Endothelial cell of umbilical vein (primary cell): ENCODE results near the gene CLDN16. TPM values are rescaled to one million over a fixed set of nuclear protein-coding genes. Genes with fewer than 3 reads are reported as not detected.

Experiments used
- BruUV-seq: library from RNA; stranded (reverse); fragments of 400-500 nt; replicated peaks from 2 replicates; lab custom pipeline; 2021; lab: Mats Ljungman, UMichigan
- CTCF ChIA-PET: fragments of 300-600, 350-600 bp; sonication (Branson Sonifier 250); formaldehyde crosslinking; loops from one replicate; lab custom pipeline; 2021; ENCODE audit warnings: antibody characterized with exemption, inconsistent platforms; lab: Charles Lee
- POLR2A ChIA-PET: fragments of 300-600, 350-600 bp; sonication (Branson Sonifier 250); formaldehyde crosslinking; loops from one replicate; lab custom pipeline; 2021; ENCODE audit warnings: antibody characterized with exemption, inconsistent platforms; lab: Charles Lee
- DNase-seq: peaks from one replicate; pipeline ENCODE4 v3.0.0-alpha.2; 2011; ENCODE audit warnings: low read depth, low spot score
- FAIRE-seq: peaks from 2 replicates; lab custom pipeline; 2011; peaks lifted over from hg19 to GRCh38; lab: Jason Lieb, UNC
- H2AFZ ChIP-seq: 2 replicates; pipeline ENCODE4 v1.6.0; 2012; ENCODE audit warnings: low read depth, low read length, control low read depth, inconsistent platforms
- H3K27ac ChIP-seq: 2 replicates; pipeline ENCODE4 v1.5.1; 2011; ENCODE audit warnings: low read depth, mild to moderate bottlenecking, control low read depth, low read length, moderate library complexity; ENCODE audit not compliant: insufficient read depth
- H3K27me3 ChIP-seq, 2 experiments: 2 replicates each; pipeline versions ENCODE4 v1.6.0 to v1.6.1; 2011; ENCODE audit warnings: low read length in 2 of 2, mixed read lengths in 1 of 2; ENCODE audit not compliant: control insufficient read depth in 2 of 2, insufficient read depth in 2 of 2
- H3K36me3 ChIP-seq, 2 experiments: 2 replicates in 1 of 2; 3 replicates in 1 of 2; pipeline ENCODE4 v1.5.1; 2011; ENCODE audit warnings: low read length in 2 of 2, mild to moderate bottlenecking in 1 of 2, moderate library complexity in 1 of 2; ENCODE audit not compliant: control insufficient read depth in 2 of 2, insufficient read depth in 2 of 2; ENCODE audit errors: extremely low read depth in 1 of 2
- H3K4me1 ChIP-seq: 3 replicates; pipeline ENCODE4 v1.5.1; 2011; ENCODE audit warnings: mild to moderate bottlenecking, low read length; ENCODE audit not compliant: control insufficient read depth, insufficient read depth; ENCODE audit errors: extremely low read depth
- H3K4me2 ChIP-seq: 2 replicates; pipeline ENCODE4 v1.6.1; 2011; ENCODE audit warnings: low read length, control low read depth, mixed read lengths; ENCODE audit not compliant: insufficient read depth
- H3K4me3 ChIP-seq, 3 experiments: fragments of 200-600 bp in 1 of 3; sonication (generic), shearing (Covaris generic) in 1 of 3; replicated peaks in 1 of 3; 2 replicates each; pipeline ENCODE4 v1.5.1; 2011 to 2016; ENCODE audit warnings: control low read depth in 3 of 3, low read length in 3 of 3, mild to moderate bottlenecking in 2 of 3, inconsistent platforms in 1 of 3, low read depth in 1 of 3, moderate library complexity in 1 of 3; ENCODE audit not compliant: insufficient read depth in 1 of 3
- H3K79me2 ChIP-seq: 2 replicates; pipeline ENCODE4 v1.6.0; 2012; ENCODE audit warnings: low read length, inconsistent platforms; ENCODE audit not compliant: control insufficient read depth, insufficient read depth
- H3K9ac ChIP-seq: replicated peaks from 2 replicates; pipeline ENCODE3; 2011; ENCODE audit warnings: low read length, control low read depth; ENCODE audit not compliant: insufficient read depth; ENCODE audit errors: extremely low read depth
- H3K9me1 ChIP-seq: replicated peaks from 3 replicates; pipeline ENCODE4 v1.6.0; 2011; ENCODE audit warnings: mild to moderate bottlenecking, low read length; ENCODE audit not compliant: control insufficient read depth, insufficient read depth; ENCODE audit errors: extremely low read depth
- H3K9me3 ChIP-seq: replicated peaks from 2 replicates; pipeline ENCODE4 v1.5.1; 2012; ENCODE audit warnings: low read length, inconsistent platforms; ENCODE audit not compliant: control insufficient read depth, insufficient read depth
- H4K20me1 ChIP-seq: replicated peaks from 2 replicates; pipeline ENCODE3; 2011; ENCODE audit warnings: mild to moderate bottlenecking, low read length; ENCODE audit not compliant: control insufficient read depth, insufficient read depth; ENCODE audit errors: extremely low read depth
- CTCF ChIP-seq, 2 donors: IDR thresholded peaks; 1 replicate in 1 of 2; 2 replicates in 1 of 2; pipeline ENCODE4 v1.5.1; 2011; ENCODE audit warnings: low read length in 2 of 2, mild to moderate bottlenecking in 2 of 2, moderate library complexity in 2 of 2, control low read depth in 1 of 2, inconsistent platforms in 1 of 2, low read depth in 1 of 2; ENCODE audit not compliant: insufficient read depth in 1 of 2; ENCODE audit errors: extremely low read depth in 1 of 2
- EZH2 ChIP-seq: IDR thresholded peaks from 2 replicates; pipeline ENCODE4 v1.6.1; 2012; ENCODE audit warnings: borderline replicate concordance, low read depth, mild to moderate bottlenecking, moderate library complexity, low read length, inconsistent platforms; ENCODE audit not compliant: severe bottlenecking
- FOS ChIP-seq: IDR thresholded peaks from 2 replicates; pipeline ENCODE4 v1.6.1; 2011; ENCODE audit warnings: mild to moderate bottlenecking, low read length, moderate library complexity, borderline replicate concordance; ENCODE audit not compliant: insufficient read depth
- GATA2 ChIP-seq: IDR thresholded peaks from 2 replicates; pipeline ENCODE4 v1.7.0; 2011; ENCODE audit warnings: low read depth, mild to moderate bottlenecking, moderate library complexity, mixed read lengths, low read length; ENCODE audit not compliant: insufficient read length, insufficient read depth
- JUN ChIP-seq: IDR thresholded peaks from 2 replicates; pipeline ENCODE4 v1.6.1; 2011; ENCODE audit warnings: borderline replicate concordance, low read depth; ENCODE audit not compliant: insufficient read length, insufficient read depth
- MAX ChIP-seq: IDR thresholded peaks from 2 replicates; pipeline ENCODE4 v1.6.1; 2011; ENCODE audit not compliant: insufficient read depth, insufficient read length
- MYC ChIP-seq: IDR thresholded peaks from one replicate; pipeline ENCODE4 v1.6.1; 2011; ENCODE audit warnings: mild to moderate bottlenecking, low read depth, low read length
- POLR2A ChIP-seq: IDR thresholded peaks from 2 replicates; pipeline ENCODE4 v1.6.1; 2012; ENCODE audit warnings: low read depth, mild to moderate bottlenecking, control low read depth, low read length
- POLR2AphosphoS5 ChIP-seq: IDR thresholded peaks from 2 replicates; pipeline ENCODE4 v1.6.1; 2012; ENCODE audit warnings: low read depth, mild to moderate bottlenecking, control low read depth, low read length, moderate library complexity; ENCODE audit not compliant: insufficient read depth
- dilution Hi-C: fragments of 300-500 bp; cut with MboI; formaldehyde crosslinking; loops from one replicate; pipeline ENCODE4 v1.15.0; 2019; ENCODE audit warnings: low sequenced_read_pairs; ENCODE audit not compliant: extremely low pct_ligation_motif_present
- intact Hi-C: fragments of 100-400 bp; cut with micrococcal nuclease; formaldehyde crosslinking; loops from one replicate; pipeline ENCODE4 v1.10.0; 2022
- polyA plus RNA-seq, 4 experiments: library from polyadenylated mRNA; depleted of rRNA in 3 of 4; stranded (reverse) in 3 of 4; unstranded in 1 of 4; fragments of >200 nt; gene quantifications; 2 replicates each; pipeline versions ENCODE4 v1.2.1 to v1.2.3, GENCODE V29; 2011 to 2012; ENCODE audit warnings: missing spikeins in 1 of 4
- total RNA-seq: library from RNA; stranded (reverse); gene quantifications from 2 replicates; pipeline ENCODE4 v1.2.3, GENCODE V29; 2021

CLDN16 gene
- total and polyA plus RNA-seq, 2 donors (not counting 3 experiments of a cell fraction or from before 2014, with no cell fraction given) = 0.01 TPM; not detected in 1

GRCh38 chr3:190366133-190366532 lies 21.8 kb upstream of the CLDN16 start:
- no peak overlapping the region for H3K4me2 ChIP-seq

More at GRCh38 chr3:190366133-190366532, 21.8 kb upstream of the CLDN16 start:
- Histone ChIP-seq H4K20me1 (no peaks in the 10 kb centered on the region), H3K36me3 (no peaks in the 10 kb centered on the region), H2AFZ (no peak overlapping the region), H3K4me3 (no peak overlapping the region), H3K27me3 (peaks cover 0 to 1% of the 10 kb centered on the region in 2 experiments), H3K27ac (no peak overlapping the region), H3K79me2 (no peaks in the 10 kb centered on the region), H3K4me1 (no peaks in the 10 kb centered on the region), H3K9ac (no peak overlapping the region), H3K9me3 (no peaks in the 10 kb centered on the region), H3K9me1 (no peaks in the 10 kb centered on the region)
- dilution Hi-C loops (no loop called here), intact Hi-C loops (no loop called here)
- CTCF ChIA-PET = interaction anchor here (0.9 to 1.5 kb wide), 4 partner anchors 14 to 142 kb away, joined by 3 to 4 read pairs (median 4); partner anchors contain the start of gene CLDN1
- TF ChIP-seq FOS = no peak
- no peak for TF ChIP-seq JUN
- TF ChIP-seq MYC = no peak
- TF ChIP-seq POLR2A = no peak
- no peak for TF ChIP-seq EZH2
- no peak for TF ChIP-seq POLR2AphosphoS5
- TF ChIP-seq CTCF (IDR thresholded peaks at IDR 0.05; ENCODE audit: extremely low read depth in 1 of 2, insufficient read depth in 1 of 2, low read depth in 1 of 2, low read length in 2 of 2) = no peak
- TF ChIP-seq GATA2 = no peak
- no peak for TF ChIP-seq MAX
- FAIRE-seq (no peak), DNase-seq (no peak)
- POLR2A ChIA-PET = no interaction called here
- BruUV-seq = no TSS peak
